WI38 (cell line): ENCODE data around the gene RNU5B-1.

Experiments used
- H3K4me3 ChIP-seq: 2 replicates; pipeline ENCODE4 v1.5.1; 2011; ENCODE audit warnings: low read depth, mild to moderate bottlenecking, control low read depth, low read length
- CTCF ChIP-seq: IDR thresholded peaks from 2 replicates; pipeline ENCODE4 v1.5.1; 2012; ENCODE audit warnings: low read depth, mild to moderate bottlenecking, control low read depth, low read length

RNU5B-1 gene

GRCh38 chr15:65289261-65289854 lies 15.1 kb upstream of the RNU5B-1 start:
- no peak overlapping the region for H3K4me3 ChIP-seq
- TF ChIP-seq CTCF, result no peak

- no peak overlapping the region for H3K4me3 ChIP-seq
Observed at GRCh38 chr15:65290228-65290627, 14.2 kb upstream of the RNU5B-1 start.

GRCh38 chr15:65292938-65293518 lies 11.4 kb upstream of the RNU5B-1 start:
- no peak overlapping the region for H3K4me3 ChIP-seq
- no peak for TF ChIP-seq CTCF

More at GRCh38 chr15:65290228-65290627, 14.2 kb upstream of the RNU5B-1 start:
- no peak for TF ChIP-seq CTCF

GRCh38 chr15:65298731-65299130 lies 5.7 kb upstream of the RNU5B-1 start:
- H3K4me3 ChIP-seq, result no peak overlapping the region
- no peak for TF ChIP-seq CTCF

- no peak for TF ChIP-seq CTCF
- no peak overlapping the region for H3K4me3 ChIP-seq
Observed at GRCh38 chr15:65300924-65301441, 3.5 kb upstream of the RNU5B-1 start.

- no peak overlapping the region for H3K4me3 ChIP-seq
- TF ChIP-seq CTCF, result no peak
Observed at GRCh38 chr15:65302061-65302460, 2.4 kb upstream of the RNU5B-1 start.

- no peak for TF ChIP-seq CTCF
- H3K4me3 ChIP-seq, result peak overlapping the region; percentile 52
Observed at GRCh38 chr15:65303687-65304380, 643 bp upstream of the RNU5B-1 start.
